ENCODE results near the gene APOLD1. TPM values are rescaled to one million over a fixed set of nuclear protein-coding genes. Genes with fewer than 3 reads are reported as not detected.
A peak's percentile ranks its signal among the peaks of the same experiment; 100 is the strongest.

The APOLD1 gene
- total RNA-seq, 1 donor: 3.3 TPM

- H3K4me2 ChIP-seq (ENCODE audit: insufficient read depth, low read length): peak overlapping the region; percentile 52
Observed at GRCh38 chr12:12839873-12840579, 54.6 kb downstream of the APOLD1 start.

GRCh38 chr12:12840580-12840899 lies 55.1 kb downstream of the APOLD1 start:
- Histone ChIP-seq H4K20me1 (ENCODE audit: insufficient read depth, low read length) (no peaks in the 10 kb centered on the region), H3K79me2 (ENCODE audit: insufficient read depth, low read length) (no peaks in the 10 kb centered on the region), H3K27me3 (ENCODE audit: insufficient read depth, low read length) (no peaks in the 10 kb centered on the region), H3K9me3 (ENCODE audit: low read depth, low read length) (no peaks in the 10 kb centered on the region), H3K27ac (ENCODE audit: low read depth, low read length) (peak overlapping the region; percentile 86), H2AFZ (ENCODE audit: low read length) (no peak overlapping the region), H3K4me1 (ENCODE audit: insufficient read depth, low read length) (peaks cover 27% of the 10 kb centered on the region), H3K4me2 (ENCODE audit: insufficient read depth, low read length) (no peak overlapping the region), H3K4me3 (ENCODE audit: insufficient read depth, low read length) (no peak overlapping the region), H3K36me3 (ENCODE audit: insufficient read depth, low read length) (peaks cover 4% of the 10 kb centered on the region)
- TF ChIP-seq CTCF (IDR thresholded peaks at IDR 0.05; ENCODE audit: extremely low read depth, low read depth, low read length): no peak
- DNase-seq (ENCODE audit: insufficient read length, low spot score, missing footprints): no peak

More at GRCh38 chr12:12839873-12840579, 54.6 kb downstream of the APOLD1 start:
- peak; percentile 84 for DNase-seq (ENCODE audit: insufficient read length, low spot score, missing footprints)
- Histone ChIP-seq H3K4me1 (ENCODE audit: insufficient read depth, low read length) (peaks cover 32% of the 10 kb centered on the region), H3K9me3 (ENCODE audit: low read depth, low read length) (no peaks in the 10 kb centered on the region), H3K36me3 (ENCODE audit: insufficient read depth, low read length) (peaks cover 4% of the 10 kb centered on the region), H3K27ac (ENCODE audit: low read depth, low read length) (peak overlapping the region; percentile 86), H2AFZ (ENCODE audit: low read length) (no peak overlapping the region), H3K27me3 (ENCODE audit: insufficient read depth, low read length) (no peaks in the 10 kb centered on the region), H3K4me3 (ENCODE audit: insufficient read depth, low read length) (no peak overlapping the region), H3K79me2 (ENCODE audit: insufficient read depth, low read length) (no peaks in the 10 kb centered on the region), H4K20me1 (ENCODE audit: insufficient read depth, low read length) (no peaks in the 10 kb centered on the region)
- TF ChIP-seq CTCF (IDR thresholded peaks at IDR 0.05; ENCODE audit: extremely low read depth, low read depth, low read length): no peak

Small RNAs within 50 kb of the gene (small RNA-seq; reads per million reads assigned to genes)
- gene AC007215.1 (not detected), gene MIR613 (not detected)

Other genes starting within 250 kb of the APOLD1 start
- gene DUSP16, start 222.8 kb upstream of the APOLD1 start, total RNA-seq: 5.1 and 5.3 TPM in 2 replicates
- 47.0 and 54.5 TPM in 2 replicates for gene CREBL2, start 173.8 kb upstream of the APOLD1 start, total RNA-seq
- gene GPR19, start 89.5 kb upstream of the APOLD1 start, total RNA-seq: under 0.01 and 0.36 TPM in 2 replicates
- gene CDKN1B, start 68.3 kb upstream of the APOLD1 start, total RNA-seq: 44.5 and 52.8 TPM in 2 replicates
- gene DDX47, start 27.7 kb downstream of the APOLD1 start, total RNA-seq: 60.8 and 63.6 TPM in 2 replicates
- gene GPRC5A, start 105.9 kb downstream of the APOLD1 start, total RNA-seq: 2.7 and 4.7 TPM in 2 replicates
- not detected in 2 replicates for gene GPRC5D, start 166.5 kb downstream of the APOLD1 start, total RNA-seq
- gene HEBP1, start 214.6 kb downstream of the APOLD1 start, total RNA-seq: 16.6 and 20.3 TPM in 2 replicates